K562 (cell line): ENCODE data around the gene TMA16. TPM values are rescaled to one million over a fixed set of nuclear protein-coding genes. Genes with fewer than 3 reads are reported as not detected.

Source experiments
- ATAC-seq: fragments of 200-7000 bp; cut with Tn5 transposase; 3 replicates; pipeline ENCODE4 v1.9.1; 2020; ENCODE audit warnings: moderate library complexity
- BruUV-seq: library from RNA; stranded (reverse); fragments of 400-500 nt; replicated peaks from 2 replicates; lab custom pipeline; 2021; lab: Mats Ljungman, UMichigan
- CTCF ChIA-PET: fragments of 300-600 bp; formaldehyde crosslinking; extraction: SDS; loops from one replicate; lab custom pipeline; 2021; ENCODE audit warnings: low intra/inter-chr PET ratio; lab: Yijun Ruan, JAX
- POLR2A ChIA-PET: fragments of 300-600, 350-650 bp; sonication (Branson Sonifier 250); formaldehyde crosslinking; extraction: SDS; loops from one replicate; lab custom pipeline; 2021; ENCODE audit warnings: antibody characterized with exemption, inconsistent platforms; lab: Yijun Ruan, JAX
- DNase-seq, 4 experiments: peaks; one replicate each; pipeline versions ENCODE4 v3.0.0 to v3.0.0-alpha.2; 2011 to 2018; ENCODE audit warnings: low spot score in 3 of 4, mixed read lengths in 3 of 4; ENCODE audit errors: extremely low read depth in 1 of 4
- FAIRE-seq: peaks from 2 replicates; lab custom pipeline; 2011; peaks lifted over from hg19 to GRCh38; lab: Jason Lieb, UNC
- H2AFZ ChIP-seq: 2 replicates; pipeline ENCODE4 v1.6.0; 2011; ENCODE audit warnings: low read depth, low read length, control low read depth, inconsistent platforms
- H3K27ac ChIP-seq: fragments of 200-600 bp; 3 replicates; pipeline ENCODE4 v1.8.0; 2011; ENCODE audit warnings: low read depth, mild to moderate bottlenecking, control low read depth, inconsistent platforms, low read length, moderate library complexity, mixed read lengths; ENCODE audit errors: extremely low read depth
- H3K27me3 ChIP-seq, 2 experiments: fragments of 300-600 bp in 1 of 2; 2 replicates in 1 of 2; 3 replicates in 1 of 2; pipeline versions ENCODE4 v1.6.0 to v1.8.0; 2011; ENCODE audit warnings: inconsistent platforms in 2 of 2, low read length in 2 of 2, mild to moderate bottlenecking in 1 of 2, mixed read lengths in 1 of 2, moderate library complexity in 1 of 2; ENCODE audit not compliant: control insufficient read depth in 2 of 2, insufficient read depth in 2 of 2
- H3K36me3 ChIP-seq: fragments of 300-600 bp; 3 replicates; pipeline ENCODE4 v1.8.0; 2011; ENCODE audit warnings: mild to moderate bottlenecking, low read length, inconsistent platforms; ENCODE audit not compliant: control insufficient read depth, insufficient read depth
- H3K4me1 ChIP-seq, 2 experiments: fragments of 200-600 bp in 1 of 2; replicated peaks in 1 of 2; 2 replicates in 1 of 2; 3 replicates in 1 of 2; pipeline versions ENCODE4 v1.5.1 to v1.8.0; 2011; ENCODE audit warnings: inconsistent platforms in 2 of 2, low read length in 2 of 2, mild to moderate bottlenecking in 1 of 2, mixed read lengths in 1 of 2, moderate library complexity in 1 of 2; ENCODE audit not compliant: control insufficient read depth in 2 of 2, insufficient read depth in 2 of 2
- H3K4me2 ChIP-seq: 2 replicates; pipeline ENCODE4 v1.6.1; 2011; ENCODE audit warnings: low read length, control low read depth, inconsistent platforms, mixed read lengths; ENCODE audit not compliant: insufficient read depth
- H3K4me3 ChIP-seq: fragments of 200-600 bp; sonication (generic), shearing (Covaris generic); 2 replicates; pipeline ENCODE4 v1.5.1; 2016; ENCODE audit warnings: control low read depth, inconsistent platforms
- H3K79me2 ChIP-seq: fragments of 200-600 bp; 3 replicates; pipeline ENCODE4 v1.8.0; 2011; ENCODE audit warnings: low read length, inconsistent platforms; ENCODE audit not compliant: control insufficient read depth, insufficient read depth
- H3K9ac ChIP-seq, 2 experiments: 2 replicates each; pipeline versions ENCODE4 v1.6.0 to v1.6.1; 2011; ENCODE audit warnings: low read depth in 2 of 2, low read length in 2 of 2, control low read depth in 1 of 2, inconsistent platforms in 1 of 2, mild to moderate bottlenecking in 1 of 2, mixed read lengths in 1 of 2; ENCODE audit not compliant: insufficient read depth in 1 of 2
- H3K9me1 ChIP-seq: one replicate; pipeline ENCODE4 v1.6.0; 2011; ENCODE audit warnings: inconsistent platforms, mild to moderate bottlenecking, low read length, moderate library complexity; ENCODE audit not compliant: control insufficient read depth, insufficient read depth
- H3K9me3 ChIP-seq: replicated peaks from 2 replicates; pipeline ENCODE4 v1.5.1; 2011; ENCODE audit warnings: low read depth, low read length, inconsistent platforms; ENCODE audit not compliant: control insufficient read depth, insufficient read depth
- H4K20me1 ChIP-seq: replicated peaks from 2 replicates; pipeline ENCODE4 v1.6.1; 2011; ENCODE audit warnings: low read length, inconsistent platforms, mixed read lengths; ENCODE audit not compliant: control insufficient read depth, insufficient read depth
- ADNP ChIP-seq: fragments of 200-800 bp; sonication (Bioruptor generic); IDR thresholded peaks from 2 replicates; pipeline ENCODE4 v1.6.1; 2016; ENCODE audit warnings: missing genetic modification characterization, missing compliant biosample characterization
- ASH1L ChIP-seq: fragments of 450-650 bp; IDR thresholded peaks from 2 replicates; pipeline ENCODE4 v1.6.1; 2018; ENCODE audit warnings: borderline replicate concordance, mild to moderate bottlenecking, low read depth; ENCODE audit not compliant: partially characterized antibody
- BCLAF1 ChIP-seq, 2 experiments: fragments of 450-650 bp in 1 of 2; IDR thresholded peaks; 2 replicates each; pipeline ENCODE4 v1.6.1; 2011 to 2017; ENCODE audit warnings: low read depth in 2 of 2, antibody characterized with exemption in 1 of 2, borderline replicate concordance in 1 of 2, low read length in 1 of 2, mild to moderate bottlenecking in 1 of 2, mixed read lengths in 1 of 2; ENCODE audit not compliant: control insufficient read depth in 1 of 2
- BCOR ChIP-seq: fragments of 450-650 bp; IDR thresholded peaks from 2 replicates; pipeline ENCODE4 v1.6.1; 2016
- DPF2 ChIP-seq: fragments of 450-650 bp; IDR thresholded peaks from 2 replicates; pipeline ENCODE4 v1.6.1; 2016
- ELF1 ChIP-seq: fragments of 200-800 bp; sonication (Bioruptor generic); IDR thresholded peaks from 2 replicates; pipeline ENCODE4 v1.6.1; 2016; ENCODE audit warnings: missing genetic modification characterization, missing compliant biosample characterization
- ELF4 ChIP-seq: fragments of 450-650 bp; formaldehyde crosslinking; IDR thresholded peaks from 2 replicates; pipeline ENCODE4 v1.4.0; 2022; ENCODE audit warnings: missing genetic modification characterization
- FOXJ2 ChIP-seq: fragments of 200-800 bp; sonication (Bioruptor generic); IDR thresholded peaks from 2 replicates; pipeline ENCODE4 v1.6.1; 2016; ENCODE audit warnings: missing genetic modification characterization, missing compliant biosample characterization
- KDM1A ChIP-seq, 2 experiments: fragments of 450-650 bp; IDR thresholded peaks; 2 replicates each; pipeline ENCODE4 v1.6.1; 2016; ENCODE audit warnings: mild to moderate bottlenecking in 2 of 2
- L3MBTL2 ChIP-seq: fragments of 450-650 bp; IDR thresholded peaks from 2 replicates; pipeline ENCODE4 v1.6.1; 2016; ENCODE audit warnings: mild to moderate bottlenecking, moderate library complexity
- SMARCC2 ChIP-seq: fragments of 450-650 bp; IDR thresholded peaks from 2 replicates; pipeline ENCODE4 v1.6.1; 2017; ENCODE audit warnings: antibody characterized with exemption, moderate library complexity, mild to moderate bottlenecking, low read depth
- SPI1 ChIP-seq: IDR thresholded peaks from 2 replicates; pipeline ENCODE4 v1.6.1; 2011; ENCODE audit warnings: low read depth, low read length, control low read depth, borderline replicate concordance
- ZC3H8 ChIP-seq: fragments of 450-650 bp; IDR thresholded peaks from 2 replicates; pipeline ENCODE4 v1.6.1; 2017
- ZFX ChIP-seq: sonication (generic); formaldehyde crosslinking; IDR thresholded peaks from 2 replicates; pipeline ENCODE4 v1.8.0; 2022; ENCODE audit warnings: mild to moderate bottlenecking, missing genetic modification reagents, moderate library complexity
- WGBS: fragments of 100-300 bp; shearing (Covaris generic); methylation state at CpG from one replicate; pipeline ENCODE4 v1.1.6; 2016; ENCODE audit warnings: low coverage, mixed read lengths; ENCODE audit not compliant: insufficient coverage; ENCODE audit errors: missing lambda C conversion rate; 5-methylcytosine and 5-hydroxymethylcytosine counted together
- in situ Hi-C: fragments of 300-500 bp; cut with MboI; formaldehyde crosslinking; loops from 4 replicates; pipeline ENCODE4 v1.15.0; 2018; ENCODE audit warnings: inconsistent platforms, mixed read lengths
- intact Hi-C: fragments of 100-400 bp; cut with micrococcal nuclease; formaldehyde crosslinking; loops from 2 replicates; pipeline ENCODE4 v1.14.2; 2022
- polyA plus RNA-seq, 8 experiments: library from polyadenylated mRNA; depleted of rRNA in 4 of 8; stranded (reverse) in 5 of 8; unstranded in 3 of 8; fragments of >200 nt; fragmentation: Nextera tagmentation in 2 of 8; fragmentation: Illumina TruSeq in 1 of 8; extraction: Ambion mirVana in 2 of 8; extraction: Trizol in 1 of 8; gene quantifications; 2 replicates each; pipeline versions ENCODE4 v1.2.1 to v1.2.3, GENCODE V29; 2011 to 2014; ENCODE audit warnings: inconsistent platforms in 1 of 8, missing spikeins in 1 of 8
- total RNA-seq, 7 experiments: library from RNA; depleted of rRNA in 6 of 7; stranded (reverse); fragments of >200 nt in 6 of 7; fragmentation: Illumina TruSeq in 2 of 7; extraction: Trizol in 2 of 7; gene quantifications; 2 replicates each; pipeline versions ENCODE4 v1.2.1 to v1.2.3, GENCODE V29; 2011 to 2021; ENCODE audit warnings: low replicate concordance in 1 of 7
- TF ChIP-seq, protein P1 (sequence below), 2 experiments: fragments of 450-650 bp; IDR thresholded peaks; 2 replicates each; pipeline ENCODE4 v1.6.1; 2016
- TF ChIP-seq, protein P2 (sequence below): IDR thresholded peaks from 2 replicates; pipeline ENCODE4 v1.6.1; 2016; ENCODE audit warnings: missing genetic modification characterization, missing compliant biosample characterization

TMA16 gene
- total and polyA plus RNA-seq, 9 of the 15 experiments (the other 6 are each of a cell fraction or from before 2014, with no cell fraction given), result 27.7 to 74.8 (median 66.6) TPM

DNA sequence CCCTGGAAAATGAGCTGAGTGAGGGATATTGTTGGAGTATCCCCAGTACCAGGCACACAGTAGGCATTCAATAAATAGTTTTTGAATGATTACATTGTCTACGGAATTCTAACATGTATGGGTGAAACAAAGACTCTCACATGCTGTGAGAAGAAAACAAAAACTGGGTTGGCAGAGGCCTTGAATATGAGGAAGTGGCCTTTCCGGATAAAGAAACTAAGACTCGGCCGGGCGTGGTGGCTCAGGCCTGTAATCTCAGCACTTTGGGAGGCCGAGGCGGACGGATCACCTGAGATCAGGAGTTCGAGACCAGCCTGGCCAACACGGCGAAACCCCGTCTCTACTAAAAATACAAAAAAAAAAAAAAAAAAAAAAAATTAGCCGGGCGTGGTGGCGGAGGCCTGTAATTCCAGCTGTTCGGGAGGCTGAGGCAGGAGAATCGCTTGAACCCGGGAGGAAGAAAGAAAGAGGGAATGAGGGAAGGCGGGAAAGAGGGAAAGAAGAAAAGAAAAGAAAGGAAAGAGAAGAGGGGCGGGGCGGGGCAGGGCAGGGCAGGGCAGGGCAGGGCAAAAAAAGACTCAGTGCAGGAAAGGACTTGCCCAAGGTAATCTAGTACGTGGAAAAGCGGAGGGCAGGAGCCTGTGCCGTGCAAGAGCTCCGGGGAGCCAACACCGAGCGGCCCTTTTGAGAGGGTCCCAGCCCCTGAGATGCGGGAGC is 689 bp upstream of the TMA16 start:
- WGBS, result 0% methylated on average over 13 of the region's 28 CpGs
- in situ Hi-C loops (no loop called here), intact Hi-C loops (loop anchor here (10.0 kb wide), 2 partner anchors 299 to 329 kb away; partner anchors contain the start of gene NAF1)
- Histone ChIP-seq H3K27ac (peak overlapping the region; percentile 99), H3K9me1 (no peaks in the 10 kb centered on the region), H4K20me1 (no peaks in the 10 kb centered on the region), H3K9ac (peak overlapping the region; percentile 97 to 99), H3K79me2 (peaks cover 49% of the 10 kb centered on the region), H3K4me2 (peak overlapping the region; percentile 99), H3K9me3 (no peaks in the 10 kb centered on the region), H3K36me3 (peaks cover 17% of the 10 kb centered on the region), H3K4me1 (peaks cover 0 to 16% of the 10 kb centered on the region in 2 experiments; a peak in 2 of 5 replicates), H2AFZ (peak overlapping the region; percentile 85), H3K27me3 (no peaks in the 10 kb centered on the region), H3K4me3 (peak overlapping the region; percentile 97)
- ChIA-PET CTCF (no interaction called here), POLR2A (interaction anchor here (0.6 to 2.1 kb wide), 20 partner anchors 8 to 1976 kb away, joined by 3 to 17 read pairs (median 4); no protein-coding TSS in a partner anchor)
- DNase-seq (peak in 2 of 4 experiments; percentile 14 to 41), ATAC-seq (no peak), FAIRE-seq (no peak)
- BruUV-seq, result no TSS peak
- TF ChIP-seq ZC3H8, result no peak
- TF ChIP-seq ASH1L, result peak; percentile 28
- no peak for TF ChIP-seq ELF4 (CRISPR knock-in tag)
- TF ChIP-seq SPI1, result peak; percentile 95
- TF ChIP-seq, protein P1, sequence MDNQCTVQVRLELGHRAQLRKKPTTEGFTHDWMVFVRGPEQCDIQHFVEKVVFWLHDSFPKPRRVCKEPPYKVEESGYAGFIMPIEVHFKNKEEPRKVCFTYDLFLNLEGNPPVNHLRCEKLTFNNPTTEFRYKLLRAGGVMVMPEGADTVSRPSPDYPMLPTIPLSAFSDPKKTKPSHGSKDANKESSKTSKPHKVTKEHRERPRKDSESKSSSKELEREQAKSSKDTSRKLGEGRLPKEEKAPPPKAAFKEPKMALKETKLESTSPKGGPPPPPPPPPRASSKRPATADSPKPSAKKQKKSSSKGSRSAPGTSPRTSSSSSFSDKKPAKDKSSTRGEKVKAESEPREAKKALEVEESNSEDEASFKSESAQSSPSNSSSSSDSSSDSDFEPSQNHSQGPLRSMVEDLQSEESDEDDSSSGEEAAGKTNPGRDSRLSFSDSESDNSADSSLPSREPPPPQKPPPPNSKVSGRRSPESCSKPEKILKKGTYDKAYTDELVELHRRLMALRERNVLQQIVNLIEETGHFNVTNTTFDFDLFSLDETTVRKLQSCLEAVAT (IDR thresholded peaks at IDR 0.05), result 0 out of 4 replicates have a peak, but pooled peaks of 1 of the 2 experiments have one; percentile 30
- 0 out of 4 replicates have a peak, but pooled peaks of 1 of the 2 experiments have one; percentile 15 for TF ChIP-seq KDM1A (IDR thresholded peaks at IDR 0.05)
- peak; percentile 35; the same call in 1 of the 2 replicates for TF ChIP-seq SMARCC2
- TF ChIP-seq ZFX (CRISPR knock-in tag), result peak; percentile 43; the same call in 1 of the 2 replicates
- 0 out of 2 replicates have a peak, but pooled peaks have one; percentile 13 for TF ChIP-seq FOXJ2 (tag)
- no peak for TF ChIP-seq BCLAF1 (IDR thresholded peaks at IDR 0.05; ENCODE audit: borderline replicate concordance in 1 of 2, control insufficient read depth in 1 of 2, low read depth in 2 of 2, low read length in 1 of 2)
- peak; percentile 42; the same call in 1 of the 2 replicates for TF ChIP-seq BCOR
- TF ChIP-seq, protein P2, sequence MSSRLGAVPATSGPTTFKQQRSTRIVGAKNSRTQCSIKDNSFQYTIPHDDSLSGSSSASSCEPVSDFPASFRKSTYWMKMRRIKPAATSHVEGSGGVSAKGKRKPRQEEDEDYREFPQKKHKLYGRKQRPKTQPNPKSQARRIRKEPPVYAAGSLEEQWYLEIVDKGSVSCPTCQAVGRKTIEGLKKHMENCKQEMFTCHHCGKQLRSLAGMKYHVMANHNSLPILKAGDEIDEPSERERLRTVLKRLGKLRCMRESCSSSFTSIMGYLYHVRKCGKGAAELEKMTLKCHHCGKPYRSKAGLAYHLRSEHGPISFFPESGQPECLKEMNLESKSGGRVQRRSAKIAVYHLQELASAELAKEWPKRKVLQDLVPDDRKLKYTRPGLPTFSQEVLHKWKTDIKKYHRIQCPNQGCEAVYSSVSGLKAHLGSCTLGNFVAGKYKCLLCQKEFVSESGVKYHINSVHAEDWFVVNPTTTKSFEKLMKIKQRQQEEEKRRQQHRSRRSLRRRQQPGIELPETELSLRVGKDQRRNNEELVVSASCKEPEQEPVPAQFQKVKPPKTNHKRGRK (tag), result peak; percentile 49; the same call in 1 of the 2 replicates
- TF ChIP-seq ELF1 (tag), result 0 out of 2 replicates have a peak, but pooled peaks have one; percentile 8
- 0 out of 2 replicates have a peak, but pooled peaks have one; percentile 19 for TF ChIP-seq ADNP
- no peak for TF ChIP-seq DPF2
- no peak for TF ChIP-seq L3MBTL2
